GM23248 (cell line): ENCODE measurements around the gene PTPRN2. TPM values are rescaled to one million over a fixed set of nuclear protein-coding genes. Genes with fewer than 3 reads are reported as not detected.
"Not testable (repeated sequence)": the region's sequence is repeated elsewhere in the genome, so short reads cannot be mapped to it uniquely, and the experiment has no call there.

Experiments used
- DNase-seq: peaks from one replicate; pipeline ENCODE4 v3.0.0-alpha.2; 2015
- H2AFZ ChIP-seq: fragments of 200-600 bp; sonication (generic); 2 replicates; pipeline ENCODE4 v1.6.1; 2016; ENCODE audit warnings: antibody characterized with exemption
- H3F3A ChIP-seq: fragments of 200-600 bp; sonication (generic); 2 replicates; pipeline ENCODE4 v1.6.1; 2016; ENCODE audit warnings: mild to moderate bottlenecking, antibody characterized with exemption, mixed run types; ENCODE audit not compliant: insufficient read depth
- H3K27ac ChIP-seq: fragments of 200-600 bp; sonication (generic); 2 replicates; pipeline ENCODE4 v1.5.1; 2016; ENCODE audit warnings: mild to moderate bottlenecking
- H3K27me3 ChIP-seq: fragments of 200-600 bp; sonication (generic); replicated peaks from 2 replicates; pipeline ENCODE4 v1.6.1; 2016; ENCODE audit warnings: mild to moderate bottlenecking; ENCODE audit not compliant: insufficient read depth
- H3K36me3 ChIP-seq: fragments of 200-600 bp; sonication (generic); 2 replicates; pipeline ENCODE4 v1.6.1; 2016; ENCODE audit warnings: low read depth, mild to moderate bottlenecking
- H3K4me1 ChIP-seq: fragments of 200-600 bp; sonication (generic); 2 replicates; pipeline ENCODE4 v1.6.1; 2016; ENCODE audit warnings: mild to moderate bottlenecking; ENCODE audit not compliant: insufficient read depth
- H3K4me2 ChIP-seq: fragments of 200-600 bp; sonication (generic); one replicate; pipeline ENCODE4 v1.6.1; 2016; ENCODE audit warnings: mild to moderate bottlenecking; ENCODE audit not compliant: unreplicated experiment
- H3K4me3 ChIP-seq: fragments of 200-600 bp; sonication (generic); 2 replicates; pipeline ENCODE4 v1.5.1; 2016; ENCODE audit warnings: mild to moderate bottlenecking
- H3K79me2 ChIP-seq: fragments of 200-600 bp; sonication (generic); 2 replicates; pipeline ENCODE4 v1.6.1; 2016; ENCODE audit warnings: mild to moderate bottlenecking; ENCODE audit not compliant: insufficient read depth
- H3K9ac ChIP-seq: fragments of 200-600 bp; sonication (generic); 2 replicates; pipeline ENCODE4 v1.6.1; 2016; ENCODE audit warnings: mild to moderate bottlenecking
- H3K9me2 ChIP-seq: fragments of 200-600 bp; sonication (generic); 2 replicates; pipeline ENCODE4 v1.6.1; 2016; ENCODE audit warnings: mixed run types, mild to moderate bottlenecking, moderate library complexity; ENCODE audit not compliant: insufficient read depth
- H3K9me3 ChIP-seq: fragments of 200-600 bp; sonication (generic); one replicate; pipeline ENCODE4 v1.6.1; 2017; ENCODE audit warnings: low read depth
- H4K20me1 ChIP-seq: fragments of 200-600 bp; sonication (generic); 2 replicates; pipeline ENCODE4 v1.6.0; 2016; ENCODE audit not compliant: insufficient read depth
- EZH2 ChIP-seq: fragments of 200-600 bp; sonication (generic); IDR thresholded peaks from 2 replicates; pipeline ENCODE4 v1.6.1; 2018; ENCODE audit warnings: antibody characterized with exemption, mild to moderate bottlenecking; ENCODE audit not compliant: insufficient read depth, poor library complexity, severe bottlenecking
- EZH2phosphoT487 ChIP-seq: fragments of 200-600 bp; sonication (generic); IDR thresholded peaks from 2 replicates; pipeline ENCODE4 v1.6.1; 2018; ENCODE audit warnings: antibody characterized with exemption, moderate library complexity, mild to moderate bottlenecking, low read depth; ENCODE audit not compliant: insufficient read depth
- WGBS, 2 experiments: methylation state at CpG; one replicate each; pipeline ENCODE4 v1.1.6; 2015 to 2017; ENCODE audit warnings: low lambda C conversion rate in 2 of 2, low coverage in 1 of 2; ENCODE audit errors: missing lambda C conversion rate in 2 of 2; 5-methylcytosine and 5-hydroxymethylcytosine counted together
- in situ Hi-C: fragments of 300-500 bp; cut with MboI; formaldehyde crosslinking; loops from 2 replicates; pipeline ENCODE4 v1.15.0; 2020
- polyA plus RNA-seq: library from polyadenylated mRNA; unstranded; fragments of >200 nt; fragmentation: Nextera tagmentation; extraction: Ambion mirVana; gene quantifications from 2 replicates; pipeline ENCODE4 v1.2.1, GENCODE V29; 2016
- total RNA-seq: library from RNA; depleted of rRNA; stranded (reverse); fragments of >200 nt; shearing (Covaris generic); gene quantifications from 2 replicates; pipeline ENCODE4 v1.2.3, GENCODE V29; 2014

The PTPRN2 gene
- total and polyA plus RNA-seq, 2 experiments from 2014 or later, result 0.13 TPM; not detected in 1

GRCh38 chr7:158508802-158509385 lies 78.7 kb downstream of the PTPRN2 start:
- no peak overlapping the region for H3K27ac ChIP-seq
- no peaks in the 10 kb centered on the region for H3K27me3 ChIP-seq
- H3K79me2 ChIP-seq, result no peaks in the 10 kb centered on the region
- no peaks in the 10 kb centered on the region for H3K9me3 ChIP-seq
- H4K20me1 ChIP-seq, result no peaks in the 10 kb centered on the region
- H3K4me2 ChIP-seq, result no peak overlapping the region
- no peak for TF ChIP-seq EZH2
- no peak for TF ChIP-seq EZH2phosphoT487
- H3K9ac ChIP-seq, result no peak overlapping the region
- no peaks in the 10 kb centered on the region for H3K4me1 ChIP-seq
- H3F3A ChIP-seq, result no peaks in the 10 kb centered on the region
- H3K4me3 ChIP-seq, result no peak overlapping the region
- DNase-seq, result no peak
- WGBS, 2 experiments, result 50 to 52% methylated on average over 21 to 25 of the region's 27 CpGs
- H3K9me2 ChIP-seq, result no peaks in the 10 kb centered on the region
- no peak overlapping the region for H2AFZ ChIP-seq
- in situ Hi-C loops, result no loop called here
- no peaks in the 10 kb centered on the region for H3K36me3 ChIP-seq

GRCh38 chr7:158508321-158508720 lies 79.3 kb downstream of the PTPRN2 start:
- H3K9me3 ChIP-seq, H3K4me1 ChIP-seq, H3K79me2 ChIP-seq, H4K20me1 ChIP-seq, H3K36me3 ChIP-seq, H3K27ac ChIP-seq, H3K4me2 ChIP-seq, H3F3A ChIP-seq, H2AFZ ChIP-seq, H3K4me3 ChIP-seq, H3K9ac ChIP-seq, H3K27me3 ChIP-seq, H3K9me2 ChIP-seq, in situ Hi-C loops, DNase-seq: not testable (repeated sequence)
- WGBS, 2 experiments, result 79 to 91% methylated on average over 9 to 13 of the region's 16 CpGs

GRCh38 chr7:158507917-158508316 lies 79.7 kb downstream of the PTPRN2 start:
- Histone ChIP-seq H3F3A (no peaks in the 10 kb centered on the region), H3K4me1 (no peaks in the 10 kb centered on the region), H3K4me2 (no peak overlapping the region), H3K27me3 (no peaks in the 10 kb centered on the region), H3K9me3 (no peaks in the 10 kb centered on the region), H2AFZ (no peak overlapping the region), H3K4me3 (no peak overlapping the region), H4K20me1 (no peaks in the 10 kb centered on the region), H3K9ac (no peak overlapping the region), H3K9me2 (no peaks in the 10 kb centered on the region), H3K79me2 (no peaks in the 10 kb centered on the region), H3K27ac (no peak overlapping the region), H3K36me3 (no peaks in the 10 kb centered on the region)
- no peak for DNase-seq
- 47 to 56% methylated on average over 14 to 15 of the region's 15 CpGs for WGBS, 2 experiments
- in situ Hi-C loops, result no loop called here
- TF ChIP-seq EZH2, result no peak
- no peak for TF ChIP-seq EZH2phosphoT487

GRCh38 chr7:158507175-158507574 lies 80.4 kb downstream of the PTPRN2 start:
- H4K20me1 ChIP-seq, H3K36me3 ChIP-seq, H3K9ac ChIP-seq, H3K4me1 ChIP-seq, H3K4me3 ChIP-seq, H3K79me2 ChIP-seq, H3K27me3 ChIP-seq, H3F3A ChIP-seq, H3K9me3 ChIP-seq, H3K9me2 ChIP-seq, H3K27ac ChIP-seq, H3K4me2 ChIP-seq, in situ Hi-C loops, DNase-seq, H2AFZ ChIP-seq: not testable (repeated sequence)
- WGBS, 2 experiments, result 21 to 39% methylated on average over 7 of the region's 7 CpGs

GRCh38 chr7:158506626-158507025 lies 81.0 kb downstream of the PTPRN2 start:
- no peaks in the 10 kb centered on the region for H4K20me1 ChIP-seq
- H3K9me3 ChIP-seq, result no peaks in the 10 kb centered on the region
- H3K27me3 ChIP-seq, result no peaks in the 10 kb centered on the region
- H3K9me2 ChIP-seq, result no peaks in the 10 kb centered on the region
- H3F3A ChIP-seq, result no peaks in the 10 kb centered on the region
- in situ Hi-C loops, result no loop called here
- no peaks in the 10 kb centered on the region for H3K36me3 ChIP-seq
- H3K9ac ChIP-seq, result no peak overlapping the region
- no peaks in the 10 kb centered on the region for H3K79me2 ChIP-seq
- WGBS, 2 experiments, result 64 to 68% methylated on average over 12 of the region's 12 CpGs
- H2AFZ ChIP-seq, result no peak overlapping the region
- no peak overlapping the region for H3K27ac ChIP-seq
- TF ChIP-seq EZH2, result no peak
- TF ChIP-seq EZH2phosphoT487, result no peak
- DNase-seq, result no peak
- no peak overlapping the region for H3K4me3 ChIP-seq
- H3K4me1 ChIP-seq, result no peaks in the 10 kb centered on the region
- H3K4me2 ChIP-seq, result no peak overlapping the region
